BE2C (cell line): ENCODE measurements around the gene TSSC4.

Experiments
- DNase-seq: peaks from one replicate; pipeline ENCODE4 v3.0.0-alpha.2; 2020
- H3K27me3 ChIP-seq: fragments of 250-450 bp; sonication (Bioruptor Pico); 2 replicates; pipeline ENCODE4 v1.5.1; 2020; ENCODE audit warnings: mild to moderate bottlenecking
- H3K36me3 ChIP-seq: fragments of 250-450 bp; sonication (Bioruptor Pico); 2 replicates; pipeline ENCODE4 v1.5.1; 2020; ENCODE audit warnings: mild to moderate bottlenecking
- H3K4me1 ChIP-seq: fragments of 250-450 bp; sonication (Bioruptor Pico); 2 replicates; pipeline ENCODE4 v1.5.1; 2020
- H3K4me3 ChIP-seq: 2 replicates; pipeline ENCODE4 v1.5.1; 2011; ENCODE audit warnings: low read depth, low read length
- H3K9me3 ChIP-seq: fragments of 250-450 bp; sonication (Bioruptor Pico); 2 replicates; pipeline ENCODE4 v1.5.1; 2020
- CTCF ChIP-seq: IDR thresholded peaks from 2 replicates; pipeline ENCODE4 v1.5.1; 2012; ENCODE audit warnings: mild to moderate bottlenecking, low read depth, low read length

Gene TSSC4

GRCh38 chr11:2448661-2449547, 48.4 kb downstream of the TSSC4 start:
- Histone ChIP-seq H3K9me3 (no peaks in the 10 kb centered on the region), H3K27me3 (peaks cover 19% of the 10 kb centered on the region), H3K4me3 (no peak overlapping the region), H3K36me3 (no peaks in the 10 kb centered on the region), H3K4me1 (no peaks in the 10 kb centered on the region)
- TF ChIP-seq CTCF, result no peak
- no peak for DNase-seq

DNA sequence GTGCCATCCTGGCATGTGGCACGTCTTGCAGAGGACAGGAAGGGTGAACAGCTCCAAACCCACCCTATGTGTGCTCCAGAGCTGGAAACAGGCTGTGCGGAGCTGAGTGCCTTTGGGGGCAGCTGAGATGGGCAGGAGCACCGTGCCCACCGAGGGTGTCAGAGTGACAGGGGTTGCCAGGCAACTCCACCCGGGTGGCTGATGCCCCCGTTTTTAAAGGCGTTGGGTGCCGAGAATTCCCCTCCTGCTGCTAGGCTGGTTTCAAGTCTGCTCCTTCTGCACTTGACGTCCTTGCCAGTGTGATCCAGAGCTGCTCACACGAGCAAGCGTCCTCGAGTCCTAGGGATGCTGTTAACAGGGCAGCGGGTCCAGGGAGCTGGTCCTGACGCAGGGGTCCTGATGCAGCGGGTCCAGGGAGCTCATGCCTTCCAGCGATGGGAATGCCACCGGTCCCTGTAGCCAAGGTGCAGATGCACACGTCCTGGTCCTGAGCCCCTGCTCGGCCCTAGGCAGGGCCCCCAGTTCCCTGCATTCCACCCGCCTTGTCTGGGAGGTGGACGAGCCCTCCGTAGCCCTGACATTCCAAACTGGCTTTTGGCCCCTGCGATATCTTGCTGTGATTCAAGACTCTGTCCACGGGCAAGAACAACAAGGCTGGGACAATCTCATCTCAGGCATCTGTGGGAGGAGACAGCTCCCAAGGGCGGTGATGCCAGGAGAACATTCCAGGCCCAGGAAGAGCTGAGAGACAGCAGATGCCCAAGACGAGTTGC, 49.2 kb downstream of the TSSC4 start:
- Histone ChIP-seq H3K9me3 (no peaks in the 10 kb centered on the region), H3K27me3 (peaks cover 19% of the 10 kb centered on the region), H3K4me3 (no peak overlapping the region), H3K4me1 (no peaks in the 10 kb centered on the region), H3K36me3 (no peaks in the 10 kb centered on the region)
- TF ChIP-seq CTCF, result no peak
- DNase-seq, result no peak

DNA sequence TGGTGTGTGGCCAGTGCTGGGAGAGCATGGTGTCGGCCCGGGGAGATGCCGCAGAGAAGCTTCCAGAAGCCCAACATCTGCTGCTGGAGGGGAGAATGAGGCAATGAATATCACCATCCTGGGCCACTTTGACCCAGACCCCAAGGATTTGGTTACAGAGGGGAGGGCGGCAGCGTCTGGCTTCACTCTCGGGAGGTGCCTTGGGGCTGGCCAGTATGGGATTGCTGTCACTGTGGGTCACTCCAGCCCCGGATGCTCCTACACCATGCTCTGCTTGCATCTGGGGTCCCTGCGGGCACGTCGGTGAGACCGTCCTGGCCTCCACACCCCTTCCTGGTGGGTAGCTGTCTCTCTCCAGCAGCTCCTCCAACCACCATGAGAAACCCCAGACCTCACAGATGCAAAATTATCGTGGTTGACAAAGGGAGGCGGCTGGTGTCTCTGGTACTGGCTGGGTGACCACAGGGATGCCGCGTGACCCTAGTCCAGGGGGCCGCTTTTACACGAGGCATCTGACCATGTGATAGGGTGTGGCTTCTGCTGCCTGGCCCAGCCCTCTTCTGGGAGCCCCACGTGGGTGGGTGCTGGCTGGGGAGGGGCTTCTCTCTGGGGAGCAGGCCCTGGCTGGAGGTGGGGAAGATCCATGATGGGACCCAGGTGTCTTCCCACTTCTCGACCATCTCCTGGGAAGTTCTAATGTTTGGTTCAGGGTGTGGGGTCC, 49.9 kb downstream of the TSSC4 start:
- no peak for DNase-seq
- Histone ChIP-seq H3K4me3 (no peak overlapping the region), H3K9me3 (no peaks in the 10 kb centered on the region), H3K36me3 (no peaks in the 10 kb centered on the region), H3K27me3 (peaks cover 13% of the 10 kb centered on the region), H3K4me1 (no peaks in the 10 kb centered on the region)
- no peak for TF ChIP-seq CTCF

- H3K27me3 ChIP-seq, result peaks cover 4% of the 10 kb centered on the region; the same call in 1 of the 2 replicates
- no peak for TF ChIP-seq CTCF
Measured at GRCh38 chr11:2451336-2451735, 50.8 kb downstream of the TSSC4 start.

GRCh38 chr11:2451916-2452315, 51.4 kb downstream of the TSSC4 start:
- Histone ChIP-seq H3K4me1 (no peaks in the 10 kb centered on the region), H3K36me3 (no peaks in the 10 kb centered on the region), H3K9me3 (no peaks in the 10 kb centered on the region), H3K4me3 (no peak overlapping the region), H3K27me3 (0 out of 2 replicates have a peak, but pooled peaks cover 2% of the 10 kb centered on the region)
- no peak for TF ChIP-seq CTCF
- DNase-seq, result no peak

More at GRCh38 chr11:2451336-2451735, 50.8 kb downstream of the TSSC4 start:
- Histone ChIP-seq H3K36me3 (no peaks in the 10 kb centered on the region), H3K4me1 (no peaks in the 10 kb centered on the region), H3K9me3 (no peaks in the 10 kb centered on the region), H3K4me3 (no peak overlapping the region)
- no peak for DNase-seq
